ENCODE results near the gene ZNF486.
A peak's percentile ranks its signal among the peaks of the same experiment; 100 is the strongest.
"Not testable (repeated sequence)": the region's sequence is repeated elsewhere in the genome, so short reads cannot be mapped to it uniquely, and the experiment has no call there.

Gene ZNF486

DNA sequence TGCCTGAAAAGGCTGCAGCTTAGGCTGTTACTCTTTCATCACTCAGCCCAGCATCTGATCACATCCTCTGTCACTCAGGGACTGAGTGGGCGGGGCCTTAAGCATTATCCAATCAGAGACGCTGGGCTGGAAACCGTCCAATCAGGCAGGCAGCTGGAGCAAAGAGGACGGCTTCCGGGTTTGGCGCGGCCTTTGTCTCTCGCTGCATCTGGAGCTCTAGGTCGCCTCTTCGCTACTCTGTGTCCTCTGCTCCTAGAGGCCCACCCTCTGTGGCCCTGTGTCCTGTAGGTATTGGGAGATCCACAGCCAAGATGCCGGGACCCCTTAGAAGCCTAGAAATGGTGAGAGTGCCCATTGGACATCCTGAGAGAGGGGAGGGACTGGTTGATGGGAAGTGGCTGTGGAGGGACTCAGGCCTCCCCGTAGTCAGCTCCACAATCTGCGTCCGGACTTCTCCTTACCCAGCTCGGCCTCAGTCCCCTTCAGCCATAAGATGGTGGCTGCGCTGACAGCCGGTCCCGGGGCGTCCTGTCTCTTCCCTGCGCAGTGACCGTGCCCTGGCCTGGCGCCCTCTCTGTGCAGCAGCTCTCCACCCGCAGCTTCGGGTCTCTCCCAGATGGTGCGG lies at the start of gene ZNF486:
Gene ZNF486, plus strand, starts transcription at position 195 of the 625 bp plus-strand sequence. Its CDS starts 117 bp downstream, at position 312.
- ChIA-PET CTCF (no interaction called here), POLR2A (ENCODE audit: low non-redundant PET) (no interaction called here)
- TF ChIP-seq CTCF (conservative IDR thresholded peaks at IDR 0.05; ENCODE audit: low read depth): no peak
- DNase-seq (ENCODE audit: low spot score): peak; percentile 77
- peak within 1 kb of the TSS; percentile 72 for H3K27ac ChIP-seq

GRCh38 chr19:20118064-20118839 lies 48.8 kb upstream of the ZNF486 start:
- POLR2A ChIA-PET (ENCODE audit: low non-redundant PET); CTCF ChIA-PET; DNase-seq (ENCODE audit: low spot score): not testable (repeated sequence)

DNA sequence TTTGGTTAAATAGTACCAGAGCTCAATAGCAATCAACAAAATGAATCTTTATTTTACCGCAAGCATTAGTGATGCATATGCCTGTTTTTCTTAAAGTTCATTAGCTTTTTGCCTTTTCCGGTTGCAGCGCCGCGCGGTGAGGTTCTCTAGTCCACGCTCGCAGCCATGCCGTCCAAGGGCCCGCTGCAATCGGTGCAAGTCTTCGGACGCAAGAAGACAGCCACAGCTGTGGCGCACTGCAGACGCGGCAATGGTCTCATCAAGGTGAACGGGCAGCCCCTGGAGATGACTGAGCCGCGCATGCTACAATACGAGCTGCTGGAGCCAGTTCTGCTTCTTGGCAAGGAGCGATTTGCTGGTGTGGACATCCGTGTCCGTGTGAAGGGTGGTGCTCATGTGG lies 42.1 kb upstream of the ZNF486 start:
- ChIA-PET POLR2A (ENCODE audit: low non-redundant PET) (no interaction called here), CTCF (no interaction called here)
- TF ChIP-seq CTCF (conservative IDR thresholded peaks at IDR 0.05; ENCODE audit: low read depth): no peak
- no peak overlapping the region for H3K27ac ChIP-seq
- DNase-seq (ENCODE audit: low spot score): no peak

More at GRCh38 chr19:20118064-20118839, 48.8 kb upstream of the ZNF486 start:
- not testable (repeated sequence) for H3K27ac ChIP-seq

DNA sequence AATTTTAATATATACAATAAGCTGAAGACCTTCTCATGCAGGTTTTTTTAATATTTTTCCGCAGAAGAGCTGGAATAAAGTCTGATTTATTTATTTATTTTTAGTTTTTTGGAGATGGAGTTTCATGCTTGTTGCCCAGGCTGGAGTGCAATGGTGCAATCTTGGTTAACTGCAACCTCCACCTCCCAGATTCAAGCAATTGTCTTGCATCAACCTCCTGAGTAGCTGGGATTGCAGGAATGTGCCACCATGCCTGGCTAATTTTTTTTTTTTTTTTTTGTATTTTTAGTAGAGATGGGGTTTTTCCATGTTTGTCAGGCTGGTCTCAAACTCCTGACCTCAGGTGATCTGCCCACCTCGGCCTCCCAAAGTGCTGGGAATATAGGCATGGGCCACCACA lies 34.1 kb upstream of the ZNF486 start:
- DNase-seq (ENCODE audit: low spot score); POLR2A ChIA-PET (ENCODE audit: low non-redundant PET); H3K27ac ChIP-seq: not testable (repeated sequence)
- CTCF ChIA-PET: interaction anchor here (0.7 kb wide), 1 partner anchor 126 kb away, joined by 5 read pairs; no protein-coding TSS in a partner anchor

- H3K27ac ChIP-seq; DNase-seq (ENCODE audit: low spot score); POLR2A ChIA-PET (ENCODE audit: low non-redundant PET); CTCF ChIA-PET: not testable (repeated sequence)
Measured at GRCh38 chr19:20137714-20138113, 29.3 kb upstream of the ZNF486 start.

DNA sequence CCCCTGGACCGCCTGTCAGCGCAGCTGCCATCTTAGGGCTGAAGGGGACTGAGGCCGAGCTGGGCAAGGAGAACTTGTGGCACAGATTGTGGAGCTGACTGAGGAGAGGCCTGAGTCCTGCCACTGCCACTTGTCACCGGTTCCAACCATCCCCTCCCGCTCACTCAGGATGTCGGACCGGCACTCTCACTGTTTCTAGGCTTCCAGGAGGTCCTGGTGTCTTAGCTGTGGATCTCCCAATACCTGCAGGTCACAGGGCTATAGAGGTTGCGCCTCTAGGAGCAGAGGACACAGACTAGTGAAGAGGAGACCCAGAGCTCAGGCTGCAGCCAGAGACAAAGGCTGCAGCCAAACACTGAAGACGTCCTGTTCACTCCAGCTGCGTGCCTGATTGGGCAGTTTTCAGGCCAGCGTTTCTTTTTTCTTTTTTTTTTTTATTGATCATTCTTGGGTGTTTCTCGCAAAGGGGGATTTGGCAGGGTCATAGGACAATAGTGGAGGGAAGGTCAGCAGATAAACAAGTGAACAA lies 15.3 kb upstream of the ZNF486 start:
- CTCF ChIA-PET: no interaction called here
- H3K27ac ChIP-seq: no peak overlapping the region
- TF ChIP-seq CTCF (conservative IDR thresholded peaks at IDR 0.05; ENCODE audit: low read depth): no peak
- POLR2A ChIA-PET (ENCODE audit: low non-redundant PET): no interaction called here
- no peak for DNase-seq (ENCODE audit: low spot score)

DNA sequence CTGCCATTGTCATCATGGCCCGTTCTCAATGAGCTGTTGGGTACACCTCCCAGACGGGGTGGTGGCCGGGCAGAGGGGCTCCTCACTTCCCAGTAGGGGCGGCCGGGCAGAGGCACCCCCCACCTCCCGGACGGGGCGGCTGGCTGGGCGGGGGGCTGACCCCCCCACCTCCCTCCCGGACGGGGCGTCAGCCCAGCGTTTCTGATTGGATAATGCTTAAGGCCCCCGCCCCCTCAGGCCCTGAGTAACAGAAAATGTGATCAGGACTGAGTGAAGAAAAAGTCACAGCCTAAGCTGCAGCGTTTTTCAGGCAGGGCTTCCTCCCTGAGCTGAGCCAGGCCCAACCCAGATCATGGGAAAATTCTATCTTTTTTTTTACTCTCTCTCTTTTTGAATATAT lies 14.5 kb upstream of the ZNF486 start:
- H3K27ac ChIP-seq; POLR2A ChIA-PET (ENCODE audit: low non-redundant PET); CTCF ChIA-PET; DNase-seq (ENCODE audit: low spot score): not testable (repeated sequence)

- TF ChIP-seq CTCF (conservative IDR thresholded peaks at IDR 0.05; ENCODE audit: low read depth): no peak
- ChIA-PET CTCF (no interaction called here), POLR2A (ENCODE audit: low non-redundant PET) (no interaction called here)
Measured at GRCh38 chr19:20153281-20153680, 13.7 kb upstream of the ZNF486 start.

More at GRCh38 chr19:20153281-20153680, 13.7 kb upstream of the ZNF486 start:
- H3K27ac ChIP-seq: no peak overlapping the region
- no peak for DNase-seq (ENCODE audit: low spot score)
